NT2/D1 (cell line): ENCODE measurements around the gene FBXL16.

Source experiments
- DNase-seq: peaks from one replicate; pipeline ENCODE4 v3.0.0-alpha.2; 2011; ENCODE audit warnings: low read depth, low spot score
- H3K27me3 ChIP-seq: 2 replicates; pipeline ENCODE4 v1.6.0; 2011; ENCODE audit warnings: mild to moderate bottlenecking; ENCODE audit not compliant: insufficient read length, insufficient read depth
- H3K36me3 ChIP-seq: 2 replicates; pipeline ENCODE4 v1.6.1; 2011; ENCODE audit warnings: mild to moderate bottlenecking, low read length, mixed read lengths; ENCODE audit not compliant: insufficient read depth, insufficient read length
- H3K4me1 ChIP-seq: 2 replicates; pipeline ENCODE4 v1.5.1; 2011; ENCODE audit not compliant: insufficient read depth, insufficient read length
- H3K4me3 ChIP-seq: 2 replicates; pipeline ENCODE4 v1.5.1; 2011; ENCODE audit warnings: low read depth; ENCODE audit not compliant: insufficient read length
- H3K9ac ChIP-seq: 2 replicates; pipeline ENCODE4 v1.6.0; 2011; ENCODE audit warnings: low read depth; ENCODE audit not compliant: insufficient read length
- H3K9me3 ChIP-seq: 2 replicates; pipeline ENCODE4 v1.5.1; 2011; ENCODE audit warnings: mild to moderate bottlenecking, low read length; ENCODE audit not compliant: insufficient read depth
- SUZ12 ChIP-seq: IDR thresholded peaks from 2 replicates; pipeline ENCODE4 v1.6.1; 2011; ENCODE audit not compliant: insufficient read length, insufficient read depth; ENCODE audit errors: extremely low read depth
- YY1 ChIP-seq: IDR thresholded peaks from 2 replicates; pipeline ENCODE4 v1.6.1; 2011; ENCODE audit not compliant: insufficient read length, insufficient read depth
- ZNF274 ChIP-seq: IDR thresholded peaks from 2 replicates; pipeline ENCODE4 v1.6.1; 2011; ENCODE audit warnings: mild to moderate bottlenecking, low read depth, low read length

Gene FBXL16

GRCh38 chr16:719815-720446 lies 14.3 kb upstream of the FBXL16 start:
- Histone ChIP-seq H3K36me3 (peaks cover 14% of the 10 kb centered on the region), H3K9ac (peak overlapping the region; percentile 99), H3K9me3 (no peaks in the 10 kb centered on the region; the same call in 1 of the 2 replicates), H3K27me3 (no peaks in the 10 kb centered on the region), H3K4me3 (peak overlapping the region; percentile 88), H3K4me1 (peaks cover 41% of the 10 kb centered on the region)
- TF ChIP-seq YY1 = no peak
- TF ChIP-seq SUZ12 = no peak
- no peak for TF ChIP-seq ZNF274
- no peak for DNase-seq

DNA sequence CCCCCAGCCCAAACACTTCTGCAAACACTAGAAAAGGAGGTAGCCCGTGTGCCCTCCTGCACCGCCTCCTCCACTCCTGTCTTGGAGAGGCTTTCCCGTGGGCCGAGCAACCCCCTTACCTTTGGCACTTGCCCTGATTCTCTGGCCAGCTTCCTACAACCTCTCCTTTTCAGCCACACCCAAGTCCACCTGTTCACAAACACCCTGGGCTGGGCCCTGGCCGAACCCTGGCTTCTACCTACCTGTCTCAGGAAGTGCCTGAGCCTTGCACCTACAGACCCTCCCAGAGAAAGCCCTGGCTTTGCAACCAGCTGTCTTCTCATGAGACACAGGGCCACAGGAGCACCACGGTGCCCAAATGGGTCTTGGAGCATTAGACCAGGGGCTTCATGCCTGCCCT lies 13.3 kb upstream of the FBXL16 start:
- H3K36me3 ChIP-seq = peaks cover 14% of the 10 kb centered on the region
- H3K9ac ChIP-seq = peak overlapping the region; percentile 76

DNA sequence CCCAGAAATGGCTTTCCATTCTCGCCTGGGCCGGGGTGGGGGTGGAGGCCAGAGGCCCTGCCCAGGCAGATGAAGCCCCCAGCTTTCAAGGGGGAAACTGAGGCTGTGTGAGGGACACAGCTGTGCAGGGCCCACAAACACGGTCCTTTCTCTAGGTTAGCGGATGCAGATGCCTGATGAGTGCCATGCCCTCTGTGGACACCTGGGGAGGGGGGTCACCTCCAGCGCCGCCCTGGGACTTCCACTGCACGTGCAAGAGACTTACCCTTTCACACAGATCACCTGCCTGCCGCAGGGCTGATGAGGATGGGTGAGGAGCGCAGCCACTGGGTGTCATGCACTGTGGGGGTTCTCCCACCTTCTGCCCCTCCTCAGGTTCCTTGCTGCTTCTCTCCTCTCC lies 12.8 kb upstream of the FBXL16 start:
- no peak for DNase-seq
- TF ChIP-seq YY1 (no peak), SUZ12 (no peak), ZNF274 (no peak)
- H3K27me3 ChIP-seq = no peaks in the 10 kb centered on the region
- H3K4me3 ChIP-seq = no peak overlapping the region
- no peaks in the 10 kb centered on the region; the same call in 1 of the 2 replicates for H3K9me3 ChIP-seq
- H3K4me1 ChIP-seq = peaks cover 51% of the 10 kb centered on the region
- H3K36me3 ChIP-seq = peaks cover 12% of the 10 kb centered on the region
- peak overlapping the region; percentile 76 for H3K9ac ChIP-seq

More for the DNA sequence above, 13.3 kb upstream of the FBXL16 start:
- DNase-seq = no peak
- no peak overlapping the region for H3K4me3 ChIP-seq
- H3K27me3 ChIP-seq = no peaks in the 10 kb centered on the region
- TF ChIP-seq ZNF274 (no peak), YY1 (no peak), SUZ12 (no peak)
- H3K9me3 ChIP-seq = no peaks in the 10 kb centered on the region; the same call in 1 of the 2 replicates
- peaks cover 48% of the 10 kb centered on the region for H3K4me1 ChIP-seq

DNA sequence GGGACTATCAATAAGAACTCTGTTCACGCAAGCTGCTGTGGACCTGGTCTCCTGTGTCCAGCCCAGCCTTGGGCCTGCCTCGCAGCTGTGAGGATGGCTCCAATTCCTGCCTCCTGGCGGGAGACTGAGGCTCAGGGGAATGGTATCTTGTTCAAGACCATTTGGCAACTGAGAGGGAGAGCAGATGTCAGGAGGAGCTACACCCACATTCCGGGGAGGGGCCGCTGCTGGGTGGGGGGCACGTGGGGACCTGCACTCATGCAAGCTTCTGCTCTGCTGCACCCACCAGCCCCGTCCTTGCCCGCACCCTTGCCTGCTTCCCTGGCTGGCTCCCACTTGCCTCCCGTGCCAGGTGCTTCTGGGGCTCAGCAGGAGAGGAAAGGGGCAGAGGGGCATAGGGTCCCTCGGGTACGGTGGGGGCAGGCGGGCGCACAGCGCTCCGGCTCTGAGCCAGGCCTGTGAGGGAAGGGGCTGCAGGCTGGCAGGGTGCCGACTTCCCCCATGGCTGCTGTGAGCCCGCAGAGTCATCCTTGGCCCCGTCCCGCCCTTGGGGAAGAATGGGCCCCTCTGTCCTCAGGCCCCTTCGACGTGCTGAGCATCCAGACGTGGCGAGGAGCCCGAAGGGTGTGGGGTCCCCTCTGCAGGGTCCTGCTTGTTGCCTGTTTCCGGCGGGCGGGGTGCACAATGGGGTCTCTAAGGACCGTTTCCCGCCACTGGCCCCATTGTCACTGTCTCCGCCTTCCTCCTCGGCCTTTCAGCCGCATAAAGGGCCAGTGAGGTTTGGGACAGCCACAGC lies 12.0 kb upstream of the FBXL16 start:
- peaks cover 51% of the 10 kb centered on the region for H3K4me1 ChIP-seq
- no peaks in the 10 kb centered on the region for H3K27me3 ChIP-seq
- TF ChIP-seq YY1 (no peak), SUZ12 (no peak), ZNF274 (no peak)
- H3K4me3 ChIP-seq = no peak overlapping the region
- peaks cover 4% of the 10 kb centered on the region for H3K36me3 ChIP-seq
- peak overlapping the region; percentile 76 for H3K9ac ChIP-seq
- no peak for DNase-seq
- no peaks in the 10 kb centered on the region; the same call in 1 of the 2 replicates for H3K9me3 ChIP-seq

DNA sequence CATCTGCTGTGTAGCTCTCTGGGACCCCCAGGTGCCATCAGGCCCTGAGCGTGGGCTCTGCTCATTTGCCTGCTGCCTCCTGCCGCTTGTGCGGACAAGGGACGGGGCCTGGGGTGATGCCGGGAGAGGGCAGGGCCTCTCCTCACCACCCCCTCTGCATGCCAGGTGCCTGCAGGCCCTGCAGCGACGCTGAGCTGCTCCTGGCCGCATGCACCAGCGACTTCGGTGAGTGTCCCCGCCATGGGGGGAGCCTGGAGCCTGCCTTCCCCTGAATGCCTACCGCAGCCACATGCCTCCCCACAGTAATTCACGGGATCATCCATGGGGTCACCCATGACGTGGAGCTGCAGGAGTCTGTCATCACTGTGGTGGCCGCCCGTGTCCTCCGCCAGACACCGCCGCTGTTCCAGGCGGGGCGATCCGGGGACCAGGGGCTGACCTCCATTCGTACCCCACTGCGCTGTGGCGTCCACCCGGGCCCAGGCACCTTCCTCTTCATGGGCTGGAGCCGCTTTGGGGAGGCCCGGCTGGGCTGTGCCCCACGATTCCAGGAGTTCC lies 11.2 kb upstream of the FBXL16 start:
- Histone ChIP-seq H3K36me3 (peaks cover 2% of the 10 kb centered on the region), H3K9ac (peak overlapping the region; percentile 90), H3K4me3 (no peak overlapping the region), H3K4me1 (peaks cover 51% of the 10 kb centered on the region), H3K27me3 (no peaks in the 10 kb centered on the region), H3K9me3 (no peaks in the 10 kb centered on the region)
- TF ChIP-seq SUZ12 (no peak), ZNF274 (no peak), YY1 (no peak)
- no peak for DNase-seq

DNA sequence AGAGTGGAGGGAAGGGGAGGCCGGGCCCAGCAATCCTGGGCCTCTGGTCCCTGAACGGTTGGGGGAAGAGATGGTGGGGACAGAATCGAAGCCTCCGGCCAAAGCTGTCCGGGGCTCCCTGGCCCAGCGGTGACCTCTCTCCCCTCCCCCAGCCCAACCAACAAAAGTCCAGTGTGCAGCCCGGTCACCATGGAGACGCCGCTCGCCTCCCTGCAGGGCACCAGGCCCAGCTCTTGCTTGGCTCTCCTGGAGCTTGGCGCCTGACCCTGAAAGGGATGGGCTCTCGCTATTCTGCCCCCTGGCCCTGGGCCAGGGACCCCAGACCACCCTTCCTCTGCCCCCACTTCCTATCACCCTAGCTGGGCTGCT lies 10.6 kb upstream of the FBXL16 start:
- H3K4me3 ChIP-seq = peak overlapping the region; percentile 76
- TF ChIP-seq YY1 (no peak), ZNF274 (no peak), SUZ12 (no peak)
- DNase-seq = no peak
- peaks cover 2% of the 10 kb centered on the region for H3K36me3 ChIP-seq
- H3K4me1 ChIP-seq = peaks cover 50% of the 10 kb centered on the region
- H3K9ac ChIP-seq = peak overlapping the region; percentile 90
- no peaks in the 10 kb centered on the region for H3K9me3 ChIP-seq
- peaks cover 4% of the 10 kb centered on the region for H3K27me3 ChIP-seq
